Activated naive CD4-positive, alpha-beta T cell treated with anti-CD3 and anti-CD28 coated beads, Interleukin-2, amount 50 U/mL, for 72 hours (primary cell): Measurements from ENCODE around the gene NOL3. TPM values are rescaled to one million over a fixed set of nuclear protein-coding genes. Genes with fewer than 3 reads are reported as not detected.

Experiments
- ATAC-seq, 2 donors: fragments of 150-1000 bp; cut with Tn5 transposase; 2 replicates each; pipeline ENCODE4 v1.10.0; 2021; ENCODE audit warnings: mild to moderate bottlenecking in 2 of 2, moderate library complexity in 2 of 2
- DNase-seq, 2 donors: peaks; one replicate each; pipeline ENCODE4 v3.0.0; 2021 to 2022; ENCODE audit warnings: low spot score in 2 of 2
- H3K27ac Mint-ChIP-seq, 2 donors: one replicate each; pipeline ENCODE4 v1.8.0; 2022; ENCODE audit warnings: mild to moderate bottlenecking in 2 of 2, mixed read lengths in 2 of 2
- H3K36me3 Mint-ChIP-seq, 2 donors: one replicate each; pipeline ENCODE4 v1.8.0; 2022; ENCODE audit warnings: mixed read lengths in 2 of 2
- H3K9me3 Mint-ChIP-seq, 2 donors: one replicate each; pipeline ENCODE4 v1.8.0; 2022; ENCODE audit warnings: mixed read lengths in 2 of 2
- total RNA-seq, 2 donors: library from RNA; stranded (reverse); gene quantifications; one replicate each; pipeline ENCODE4 v1.2.3, GENCODE V29; 2022

Gene NOL3
- total RNA-seq, 2 donors from 2014 or later = 9.2 to 43.4 TPM

- DNase-seq = no peak
- H3K36me3 Mint-ChIP-seq = no peaks in the 10 kb centered on the region
- H3K27ac Mint-ChIP-seq = peak overlapping the region in 1 of 2 donors; percentile 26
- no peaks in the 10 kb centered on the region for H3K9me3 Mint-ChIP-seq
- no peak for ATAC-seq
Measured at GRCh38 chr16:67204076-67204475, 33.7 kb downstream of the NOL3 start.

- H3K27ac Mint-ChIP-seq = peak overlapping the region; percentile 26 to 37
- DNase-seq = no peak
Measured at GRCh38 chr16:67206129-67206837, 35.9 kb downstream of the NOL3 start.

GRCh38 chr16:67206838-67207248 lies 36.5 kb downstream of the NOL3 start:
- no peaks in the 10 kb centered on the region for H3K9me3 Mint-ChIP-seq
- ATAC-seq = no peak
- H3K27ac Mint-ChIP-seq = peak overlapping the region; percentile 26 to 37
- H3K36me3 Mint-ChIP-seq = no peaks in the 10 kb centered on the region
- no peak for DNase-seq

More at GRCh38 chr16:67206129-67206837, 35.9 kb downstream of the NOL3 start:
- no peaks in the 10 kb centered on the region for H3K36me3 Mint-ChIP-seq
- H3K9me3 Mint-ChIP-seq = no peaks in the 10 kb centered on the region
- no peak for ATAC-seq

GRCh38 chr16:67207249-67208091 lies 37.1 kb downstream of the NOL3 start:
- no peak for DNase-seq

GRCh38 chr16:67208154-67208896 lies 38.0 kb downstream of the NOL3 start:
- Mint-ChIP-seq H3K27ac (peak overlapping the region in 1 of 2 donors; percentile 20), H3K9me3 (no peaks in the 10 kb centered on the region), H3K36me3 (no peaks in the 10 kb centered on the region)
- DNase-seq (no peak), ATAC-seq (no peak)

More at GRCh38 chr16:67207249-67208091, 37.1 kb downstream of the NOL3 start:
- H3K9me3 Mint-ChIP-seq = no peaks in the 10 kb centered on the region
- ATAC-seq = peak in 1 of 2 donors; percentile 46
- no peaks in the 10 kb centered on the region for H3K36me3 Mint-ChIP-seq
- H3K27ac Mint-ChIP-seq = peak overlapping the region; percentile 26 to 37

GRCh38 chr16:67209565-67209964 lies 39.2 kb downstream of the NOL3 start:
- DNase-seq (no peak), ATAC-seq (no peak)
- Mint-ChIP-seq H3K9me3 (no peaks in the 10 kb centered on the region), H3K27ac (no peak overlapping the region), H3K36me3 (no peaks in the 10 kb centered on the region)

GRCh38 chr16:67210069-67210937 lies 40.0 kb downstream of the NOL3 start:
- ATAC-seq = no peak
- no peaks in the 10 kb centered on the region for H3K9me3 Mint-ChIP-seq
- DNase-seq = no peak
- no peaks in the 10 kb centered on the region for H3K36me3 Mint-ChIP-seq
- H3K27ac Mint-ChIP-seq = peak overlapping the region in 1 of 2 donors; percentile 77

GRCh38 chr16:67211674-67212073 lies 41.3 kb downstream of the NOL3 start:
- Mint-ChIP-seq H3K36me3 (no peaks in the 10 kb centered on the region), H3K9me3 (no peaks in the 10 kb centered on the region), H3K27ac (no peak overlapping the region)
- DNase-seq = no peak
- ATAC-seq = no peak

GRCh38 chr16:67212766-67213165 lies 42.4 kb downstream of the NOL3 start:
- no peaks in the 10 kb centered on the region for H3K9me3 Mint-ChIP-seq
- DNase-seq (no peak), ATAC-seq (no peak)
- peak overlapping the region in 1 of 2 donors; percentile 46 for H3K27ac Mint-ChIP-seq
- H3K36me3 Mint-ChIP-seq = no peaks in the 10 kb centered on the region

- Mint-ChIP-seq H3K36me3 (no peaks in the 10 kb centered on the region), H3K27ac (peak overlapping the region in 1 of 2 donors; percentile 46), H3K9me3 (no peaks in the 10 kb centered on the region)
- ATAC-seq (no peak), DNase-seq (no peak)
Measured at GRCh38 chr16:67213197-67214019, 43.1 kb downstream of the NOL3 start.

- Mint-ChIP-seq H3K27ac (peak overlapping the region; percentile 15 to 52), H3K9me3 (no peaks in the 10 kb centered on the region)
- no peak for DNase-seq
Measured at GRCh38 chr16:67215706-67216105, 45.4 kb downstream of the NOL3 start.

GRCh38 chr16:67216612-67217490 lies 46.5 kb downstream of the NOL3 start:
- peak overlapping the region; percentile 26 to 75 for H3K27ac Mint-ChIP-seq
- no peaks in the 10 kb centered on the region for H3K9me3 Mint-ChIP-seq
- ATAC-seq = no peak
- no peak for DNase-seq
- no peaks in the 10 kb centered on the region for H3K36me3 Mint-ChIP-seq

More at GRCh38 chr16:67215706-67216105, 45.4 kb downstream of the NOL3 start:
- H3K36me3 Mint-ChIP-seq = no peaks in the 10 kb centered on the region
- ATAC-seq = no peak

GRCh38 chr16:67223992-67224391 lies 53.7 kb downstream of the NOL3 start:
- no peak for DNase-seq
- Mint-ChIP-seq H3K36me3 (peaks cover 14 to 23% of the 10 kb centered on the region in 2 donors), H3K27ac (peak overlapping the region; percentile 22 to 55), H3K9me3 (no peaks in the 10 kb centered on the region)
- ATAC-seq = no peak
